ENCODE measurements around the gene FAM83C.

Gene FAM83C

GRCh38 chr20:35326740-35327073 is 34.5 kb upstream of the FAM83C start:
- in situ Hi-C loops (cut with MboI; ENCODE audit: low pct_unique_long_range_greater_than_20kb, low sequenced_read_pairs, unreplicated experiment) = no loop called here
- no peak for DNase-seq (ENCODE audit: low spot score)
- no peak for TF ChIP-seq CTCF (IDR thresholded peaks at IDR 0.05; ENCODE audit: extremely low read depth, insufficient read depth, missing control alignments)

GRCh38 chr20:35326021-35326739 is 34.0 kb upstream of the FAM83C start:
- in situ Hi-C loops (cut with MboI; ENCODE audit: low pct_unique_long_range_greater_than_20kb, low sequenced_read_pairs, unreplicated experiment) = no loop called here
- TF ChIP-seq CTCF (IDR thresholded peaks at IDR 0.05; ENCODE audit: extremely low read depth, insufficient read depth, missing control alignments) = no peak
- DNase-seq (ENCODE audit: low spot score) = no peak

- DNase-seq (ENCODE audit: low spot score) = no peak
- in situ Hi-C loops (cut with MboI; ENCODE audit: low pct_unique_long_range_greater_than_20kb, low sequenced_read_pairs, unreplicated experiment) = no loop called here
- no peak for TF ChIP-seq CTCF (IDR thresholded peaks at IDR 0.05; ENCODE audit: extremely low read depth, insufficient read depth, missing control alignments)
Measured at GRCh38 chr20:35325401-35325800, 33.2 kb upstream of the FAM83C start.

- DNase-seq (ENCODE audit: low spot score) = no peak
- TF ChIP-seq CTCF (IDR thresholded peaks at IDR 0.05; ENCODE audit: extremely low read depth, insufficient read depth, missing control alignments) = no peak
- in situ Hi-C loops (cut with MboI; ENCODE audit: low pct_unique_long_range_greater_than_20kb, low sequenced_read_pairs, unreplicated experiment) = no loop called here
Measured at GRCh38 chr20:35320396-35321126, 28.3 kb upstream of the FAM83C start.

- in situ Hi-C loops (cut with MboI; ENCODE audit: low pct_unique_long_range_greater_than_20kb, low sequenced_read_pairs, unreplicated experiment) = no loop called here
- TF ChIP-seq CTCF (IDR thresholded peaks at IDR 0.05; ENCODE audit: extremely low read depth, insufficient read depth, missing control alignments) = no peak
- no peak for DNase-seq (ENCODE audit: low spot score)
Measured at GRCh38 chr20:35319871-35320197, 27.6 kb upstream of the FAM83C start.

GRCh38 chr20:35319192-35319870 is 27.1 kb upstream of the FAM83C start:
- in situ Hi-C loops (cut with MboI; ENCODE audit: low pct_unique_long_range_greater_than_20kb, low sequenced_read_pairs, unreplicated experiment) = no loop called here
- no peak for TF ChIP-seq CTCF (IDR thresholded peaks at IDR 0.05; ENCODE audit: extremely low read depth, insufficient read depth, missing control alignments)
- no peak for DNase-seq (ENCODE audit: low spot score)

Measured in GM13977 (cell line).